Uterus (tissue), 4 donors: ENCODE data around the gene VPS37C. TPM values are rescaled to one million over a fixed set of nuclear protein-coding genes. Genes with fewer than 3 reads are reported as not detected.

Experiments
- DNase-seq, 2 donors: peaks; one replicate each; pipeline ENCODE4 v3.0.0-alpha.2; 2019 to 2020
- H3K27ac ChIP-seq, 2 donors: fragments of 200-600 bp; sonication (generic); 1 replicate in 1 of 2; 2 replicates in 1 of 2; pipeline ENCODE4 v1.5.1; 2016 to 2018
- H3K27me3 ChIP-seq, 2 donors: fragments of 200-600 bp; sonication (generic); one replicate each; pipeline ENCODE4 v1.5.1; 2018 to 2019; ENCODE audit warnings: control low read depth in 1 of 2
- H3K36me3 ChIP-seq, 2 donors: fragments of 200-600 bp; sonication (generic); one replicate each; pipeline ENCODE4 v1.5.1; 2019; ENCODE audit warnings: control low read depth in 1 of 2
- H3K4me1 ChIP-seq, 2 donors: fragments of 200-600 bp; sonication (generic); one replicate each; pipeline ENCODE4 v1.5.1; 2018 to 2019; ENCODE audit warnings: control low read depth in 1 of 2
- H3K4me3 ChIP-seq, 2 donors: fragments of 200-600 bp; sonication (generic); 1 replicate in 1 of 2; 2 replicates in 1 of 2; pipeline ENCODE4 v1.5.1; 2018 to 2019; ENCODE audit warnings: mild to moderate bottlenecking in 1 of 2
- H3K9me3 ChIP-seq, 2 donors: fragments of 200-600 bp; sonication (generic); one replicate each; pipeline ENCODE4 v1.5.1; 2019; ENCODE audit warnings: control low read depth in 1 of 2
- POLR2A ChIP-seq, 2 donors: fragments of 450-650 bp; IDR thresholded peaks; one replicate each; pipeline ENCODE4 v1.6.1; 2016; ENCODE audit warnings: antibody characterized with exemption in 2 of 2, mild to moderate bottlenecking in 1 of 2, moderate library complexity in 1 of 2
- intact Hi-C: fragments of 100-400 bp; cut with DNase I; formaldehyde crosslinking; loops from one replicate; pipeline ENCODE4 v1.15.1; 2023; ENCODE audit warnings: low total_unique reads
- total RNA-seq, 4 donors: library from RNA; depleted of rRNA in 3 of 4; stranded (reverse); fragments of >200 nt in 3 of 4; gene quantifications; one replicate each; pipeline versions ENCODE4 v1.1.0 to v1.2.4, GENCODE V29; 2014 to 2023
- TF ChIP-seq, protein P1 (sequence below), 4 experiments: fragments of 200-600 bp in 2 of 4; fragments of 450-650 bp in 2 of 4; sonication (generic) in 2 of 4; IDR thresholded peaks; one replicate each; pipeline ENCODE4 v1.5.1; 2016 to 2019; ENCODE audit warnings: antibody characterized with exemption in 4 of 4, mild to moderate bottlenecking in 2 of 4, moderate library complexity in 1 of 4
- donor health status: DM: yes; HTN: yes; CAD: no.

The VPS37C gene
- total RNA-seq, 4 donors from 2014 or later: 0.26 to 26.3 (median 13.3) TPM

DNA sequence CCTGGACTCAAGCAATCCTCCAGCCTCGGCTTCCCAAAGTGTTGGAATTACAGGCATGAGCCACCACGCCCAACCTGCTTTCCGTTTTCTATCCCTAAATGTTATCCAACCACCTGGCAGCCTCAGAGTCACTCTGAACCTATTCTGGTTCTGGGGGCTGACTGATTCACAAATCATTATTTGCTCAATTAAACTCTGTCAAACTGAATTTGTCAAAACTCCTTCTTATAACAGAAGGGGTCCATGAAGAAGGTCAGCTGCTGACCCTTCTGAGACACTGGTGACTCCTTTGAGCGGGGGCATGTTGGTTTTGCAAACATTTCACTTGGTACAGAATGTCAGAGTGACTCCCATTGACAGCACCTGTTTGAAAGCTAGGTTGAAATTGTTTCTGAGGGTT, 1.8 kb upstream of the VPS37C start:
- H3K9me3 ChIP-seq: no peaks in the 10 kb centered on the region
- H3K36me3 ChIP-seq: no peaks in the 10 kb centered on the region
- no peaks in the 10 kb centered on the region for H3K4me1 ChIP-seq
- no peaks in the 10 kb centered on the region for H3K27me3 ChIP-seq
- TF ChIP-seq POLR2A (IDR thresholded peaks at IDR 0.05): no peak
- TF ChIP-seq, protein P1, sequence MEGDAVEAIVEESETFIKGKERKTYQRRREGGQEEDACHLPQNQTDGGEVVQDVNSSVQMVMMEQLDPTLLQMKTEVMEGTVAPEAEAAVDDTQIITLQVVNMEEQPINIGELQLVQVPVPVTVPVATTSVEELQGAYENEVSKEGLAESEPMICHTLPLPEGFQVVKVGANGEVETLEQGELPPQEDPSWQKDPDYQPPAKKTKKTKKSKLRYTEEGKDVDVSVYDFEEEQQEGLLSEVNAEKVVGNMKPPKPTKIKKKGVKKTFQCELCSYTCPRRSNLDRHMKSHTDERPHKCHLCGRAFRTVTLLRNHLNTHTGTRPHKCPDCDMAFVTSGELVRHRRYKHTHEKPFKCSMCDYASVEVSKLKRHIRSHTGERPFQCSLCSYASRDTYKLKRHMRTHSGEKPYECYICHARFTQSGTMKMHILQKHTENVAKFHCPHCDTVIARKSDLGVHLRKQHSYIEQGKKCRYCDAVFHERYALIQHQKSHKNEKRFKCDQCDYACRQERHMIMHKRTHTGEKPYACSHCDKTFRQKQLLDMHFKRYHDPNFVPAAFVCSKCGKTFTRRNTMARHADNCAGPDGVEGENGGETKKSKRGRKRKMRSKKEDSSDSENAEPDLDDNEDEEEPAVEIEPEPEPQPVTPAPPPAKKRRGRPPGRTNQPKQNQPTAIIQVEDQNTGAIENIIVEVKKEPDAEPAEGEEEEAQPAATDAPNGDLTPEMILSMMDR (IDR thresholded peaks at IDR 0.05): no peak
- DNase-seq: no peak
- intact Hi-C loops: no loop called here
- H3K27ac ChIP-seq: no peak overlapping the region
- H3K4me3 ChIP-seq: no peak overlapping the region

DNA sequence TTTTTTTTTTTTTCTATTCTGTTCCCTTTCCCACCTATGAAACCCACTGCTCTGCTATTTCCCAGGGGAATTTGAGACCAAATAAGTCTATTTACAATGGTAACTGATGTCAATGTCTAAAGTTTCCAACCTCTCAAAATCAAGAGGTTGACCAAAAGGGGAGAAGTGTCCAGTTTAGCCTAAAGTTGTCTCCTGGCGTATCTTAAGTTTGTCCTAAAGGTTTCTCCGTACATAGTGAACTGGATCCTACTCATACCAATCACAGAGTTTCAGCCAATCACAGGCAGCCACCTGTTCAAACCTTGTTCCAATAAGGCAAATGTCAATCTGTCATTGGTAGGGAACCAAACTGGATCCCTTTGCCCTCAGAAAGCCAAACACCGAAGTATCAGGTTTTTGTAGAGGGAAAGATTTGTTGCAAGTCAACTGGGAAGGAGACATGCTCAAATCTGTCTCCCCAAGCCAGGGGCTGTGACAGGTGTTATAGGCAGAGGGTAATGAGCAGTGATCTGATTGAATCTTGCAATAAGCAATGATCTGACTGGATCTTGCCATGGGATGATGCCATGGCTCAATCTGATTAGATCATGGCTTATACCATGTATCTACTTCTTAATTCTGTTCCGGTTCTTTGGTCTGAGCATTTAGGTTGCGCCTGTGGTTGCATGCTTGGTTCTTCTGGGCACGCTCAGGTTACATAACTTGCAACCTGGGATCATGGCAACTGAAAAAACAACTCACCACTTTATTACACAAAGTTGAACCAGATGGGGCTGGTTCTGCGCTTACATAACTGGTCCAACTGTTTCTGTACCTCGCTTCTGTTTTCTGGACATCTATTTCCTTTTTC, 1.1 kb upstream of the VPS37C start:
- Histone ChIP-seq H3K4me1 (no peaks in the 10 kb centered on the region), H3K36me3 (no peaks in the 10 kb centered on the region), H3K4me3 (peak overlapping the region; percentile 49 to 95), H3K9me3 (no peaks in the 10 kb centered on the region), H3K27me3 (no peaks in the 10 kb centered on the region), H3K27ac (peak overlapping the region; percentile 97 to 98)
- intact Hi-C loops: no loop called here
- TF ChIP-seq POLR2A (IDR thresholded peaks at IDR 0.05): no peak
- TF ChIP-seq, protein P1 (IDR thresholded peaks at IDR 0.05): no peak
- no peak for DNase-seq

DNA sequence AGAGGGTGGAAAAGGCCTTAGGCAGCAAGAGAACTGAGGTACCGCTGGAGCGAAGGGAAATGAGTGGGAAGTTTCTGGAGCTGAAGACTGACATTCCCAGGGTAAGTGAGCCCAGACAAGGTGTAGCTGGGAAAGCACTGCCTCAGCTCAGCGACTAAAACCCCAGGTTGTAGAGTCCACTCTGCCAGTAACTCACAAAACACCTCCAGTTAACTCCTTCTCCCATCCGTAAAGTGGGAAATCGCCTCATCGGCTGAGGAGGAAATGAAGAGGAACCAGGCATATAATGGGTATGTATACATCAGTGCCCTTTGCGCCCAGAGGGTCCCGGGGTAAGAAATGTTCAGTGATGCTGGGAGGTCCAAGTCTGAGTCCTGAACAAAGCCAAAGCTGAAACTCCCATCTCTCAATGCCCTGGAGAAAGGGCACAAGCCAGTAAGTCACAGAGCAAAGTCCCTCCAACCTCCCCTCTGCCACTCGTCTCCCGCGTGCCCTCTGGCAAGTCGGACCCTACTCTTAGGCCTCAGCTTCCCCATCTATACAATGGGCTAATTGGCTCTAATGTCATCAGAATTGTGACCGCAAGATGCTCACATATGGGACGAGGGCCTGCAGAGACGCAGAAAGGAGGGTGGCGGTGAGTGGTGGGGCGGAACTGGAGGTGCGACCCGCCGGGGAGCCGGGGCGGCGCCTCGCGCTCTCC, 588 bp downstream of the VPS37C start:
- Histone ChIP-seq H3K27ac (peak overlapping the region; percentile 97 to 98), H3K27me3 (no peaks in the 10 kb centered on the region), H3K4me1 (no peaks in the 10 kb centered on the region), H3K4me3 (peak overlapping the region; percentile 49 to 95), H3K9me3 (no peaks in the 10 kb centered on the region), H3K36me3 (no peaks in the 10 kb centered on the region)
- DNase-seq: no peak
- TF ChIP-seq, protein P1 (IDR thresholded peaks at IDR 0.05): no peak
- TF ChIP-seq POLR2A (IDR thresholded peaks at IDR 0.05): no peak
- intact Hi-C loops: no loop called here

DNA sequence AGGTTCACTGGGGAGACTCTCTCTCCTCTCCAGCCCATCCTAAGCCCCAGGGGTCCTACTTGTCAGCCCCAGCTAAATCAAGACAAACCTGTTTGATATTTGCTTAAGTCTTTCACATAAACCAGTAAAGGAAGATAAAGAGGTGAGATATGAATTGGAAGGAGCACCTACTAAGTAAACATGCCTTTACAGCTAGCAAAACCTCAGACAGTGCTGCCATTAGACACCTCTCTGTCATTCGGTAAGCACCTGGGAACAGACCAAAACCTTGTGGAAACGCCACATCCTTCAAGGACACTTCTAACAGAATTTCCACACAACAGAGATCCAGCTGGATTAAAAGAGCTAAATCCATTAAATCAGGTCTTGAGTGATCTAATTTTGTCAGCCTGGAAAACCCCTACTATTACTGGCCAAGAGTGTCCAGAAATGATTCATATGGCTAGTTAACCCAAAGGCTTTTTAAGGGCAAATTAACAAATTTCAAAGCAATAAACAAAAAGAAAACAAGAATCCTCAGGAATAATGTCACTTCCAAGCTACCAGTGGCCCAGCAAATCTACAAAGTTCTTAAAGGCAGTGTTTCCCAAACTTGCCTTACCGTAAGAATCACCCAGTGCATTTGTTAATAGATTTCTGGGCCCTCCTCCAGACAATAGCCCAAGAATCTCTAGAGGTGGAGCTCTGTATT, 2.4 kb downstream of the VPS37C start:
- Histone ChIP-seq H3K4me3 (no peak overlapping the region), H3K27me3 (no peaks in the 10 kb centered on the region), H3K4me1 (peaks cover 0 to 3% of the 10 kb centered on the region in 2 donors), H3K27ac (peak overlapping the region; percentile 79 to 98), H3K9me3 (no peaks in the 10 kb centered on the region), H3K36me3 (no peaks in the 10 kb centered on the region)
- TF ChIP-seq, protein P1 (IDR thresholded peaks at IDR 0.05): no peak
- TF ChIP-seq POLR2A (IDR thresholded peaks at IDR 0.05): no peak
- intact Hi-C loops: no loop called here
- no peak for DNase-seq
